VCaP (cell line): Measurements from ENCODE around the gene KARS1.

Source experiments
- H3K27ac ChIP-seq: fragments of 450-650 bp; 2 replicates; pipeline ENCODE4 v1.5.1; 2017
- CTCF ChIP-seq: fragments of 450-650 bp; conservative IDR thresholded peaks from 2 replicates; pipeline ENCODE4 v1.5.1; 2017; ENCODE audit warnings: mild to moderate bottlenecking, moderate library complexity

KARS1 gene

DNA sequence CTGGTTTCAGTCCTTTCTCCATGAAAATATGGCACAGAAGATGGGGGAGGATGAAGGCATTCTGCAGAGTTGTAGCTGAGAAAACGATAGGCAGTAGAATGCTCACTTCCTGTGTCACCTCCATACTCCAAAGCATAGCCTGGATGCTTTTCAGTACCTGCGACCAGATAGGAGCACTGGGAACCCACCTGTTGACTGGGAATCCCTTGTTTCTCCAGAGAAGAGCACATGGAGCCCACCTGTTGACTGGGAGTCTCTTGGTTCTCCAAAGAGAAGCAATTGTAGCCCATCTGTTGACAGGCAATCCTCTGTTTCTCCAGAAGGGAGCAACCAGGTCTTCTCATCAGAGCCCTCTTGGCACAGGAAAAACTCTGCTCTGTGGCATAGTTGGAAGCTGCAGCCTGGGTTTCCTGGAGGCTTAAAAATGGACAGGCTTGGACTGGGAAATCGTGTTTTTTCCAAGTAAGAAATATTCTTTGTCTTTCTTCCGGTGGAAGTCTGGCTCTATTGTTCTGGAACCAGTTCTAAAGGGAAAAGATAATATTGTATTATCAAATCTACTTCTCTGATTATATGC lies 13.3 kb upstream of the KARS1 start:
- H3K27ac ChIP-seq, result no peak overlapping the region
- no peak for TF ChIP-seq CTCF

DNA sequence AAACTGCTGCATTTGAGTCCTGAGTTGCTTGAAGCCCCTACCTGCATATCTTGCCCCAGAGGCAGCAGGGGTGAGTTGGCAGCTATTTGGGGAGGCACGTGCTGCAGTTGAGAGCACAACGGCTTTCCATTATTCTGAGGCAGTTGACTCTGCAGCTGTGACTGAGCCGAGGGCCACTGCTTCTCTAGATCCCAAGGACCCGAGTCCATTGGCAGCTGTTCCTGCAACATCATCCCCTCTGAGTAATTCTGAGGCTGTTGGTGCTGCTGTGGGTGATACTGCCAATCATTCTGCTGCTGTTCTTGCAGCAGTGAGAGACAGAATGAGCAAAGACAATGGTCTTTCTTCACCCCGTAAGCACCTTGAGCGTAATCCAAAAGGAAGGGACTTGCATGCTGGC lies 12.9 kb upstream of the KARS1 start:
- TF ChIP-seq CTCF, result no peak
- no peak overlapping the region for H3K27ac ChIP-seq

DNA sequence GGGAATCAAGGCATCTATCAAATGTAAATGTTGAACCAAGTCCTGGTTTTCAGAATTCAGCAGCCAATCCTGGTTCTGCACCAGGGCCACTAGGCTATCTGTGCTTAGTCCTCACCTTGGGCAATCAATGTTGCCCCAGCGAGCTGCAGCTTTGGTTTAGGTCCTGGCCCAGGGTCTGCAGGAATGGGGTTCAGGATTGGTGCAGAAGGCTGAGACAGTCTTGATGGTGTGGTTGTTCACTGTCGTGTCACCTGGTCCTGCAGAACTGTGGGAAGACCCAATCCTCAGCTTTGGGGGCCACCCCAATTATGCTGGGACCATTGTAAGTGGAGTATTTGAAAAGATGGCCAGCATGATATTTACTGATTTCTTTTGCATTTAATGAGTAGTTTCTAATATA lies 10.7 kb upstream of the KARS1 start:
- H3K27ac ChIP-seq, result no peak overlapping the region
- TF ChIP-seq CTCF, result no peak

- H3K27ac ChIP-seq, result no peak overlapping the region
These were observed 6.5 kb upstream of the KARS1 start for GRCh38 chr16:75653922-75654321.

GRCh38 chr16:75648265-75649076 lies 1.0 kb upstream of the KARS1 start:
- H3K27ac ChIP-seq, result peak overlapping the region; percentile 93

More at GRCh38 chr16:75653922-75654321, 6.5 kb upstream of the KARS1 start:
- TF ChIP-seq CTCF, result no peak

GRCh38 chr16:75647112-75647491 lies 363 bp downstream of the KARS1 start:
- H3K27ac ChIP-seq, result peak overlapping the region; percentile 93
- no peak for TF ChIP-seq CTCF

More at GRCh38 chr16:75648265-75649076, 1.0 kb upstream of the KARS1 start:
- no peak for TF ChIP-seq CTCF

DNA sequence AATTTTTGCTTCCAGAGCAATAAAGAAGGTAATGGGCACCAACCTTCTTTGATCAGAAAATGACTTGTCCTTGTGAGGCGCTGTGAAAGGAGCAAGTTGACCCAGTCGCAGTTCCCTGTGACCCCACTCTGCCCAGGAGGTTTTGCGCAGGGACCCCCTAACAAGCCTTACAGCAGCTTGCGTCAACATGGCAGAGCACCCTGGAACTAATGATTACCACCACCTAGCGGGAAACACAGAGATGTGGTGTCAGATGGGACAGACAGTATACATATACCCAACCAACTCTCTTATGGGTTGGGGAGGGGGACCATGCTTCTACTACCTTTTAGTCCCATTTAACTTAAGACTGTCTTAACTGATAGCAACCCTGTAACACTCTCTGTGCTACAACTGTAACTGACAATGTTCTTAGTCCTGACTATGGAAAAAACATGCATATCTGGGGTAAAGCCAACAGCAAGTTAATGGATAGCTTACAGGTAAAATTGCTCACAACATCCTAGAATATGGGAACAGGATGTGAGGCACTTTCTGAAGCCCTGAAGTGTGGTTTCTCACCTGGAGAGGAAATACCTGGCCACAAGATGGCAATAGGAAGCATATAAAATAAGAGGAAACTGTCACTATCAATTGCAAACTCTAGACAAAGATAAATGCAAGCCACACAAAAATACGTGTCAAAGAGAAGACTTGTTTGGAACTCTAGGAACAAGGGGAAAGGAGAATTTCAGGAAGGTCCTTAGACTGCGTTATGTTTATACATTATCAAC lies 3.0 kb downstream of the KARS1 start:
- TF ChIP-seq CTCF, result peak; percentile 40; the same call in 1 of the 2 replicates
- no peak overlapping the region for H3K27ac ChIP-seq
